ENCODE measurements around the gene RBMS3.

The RBMS3 gene

DNA sequence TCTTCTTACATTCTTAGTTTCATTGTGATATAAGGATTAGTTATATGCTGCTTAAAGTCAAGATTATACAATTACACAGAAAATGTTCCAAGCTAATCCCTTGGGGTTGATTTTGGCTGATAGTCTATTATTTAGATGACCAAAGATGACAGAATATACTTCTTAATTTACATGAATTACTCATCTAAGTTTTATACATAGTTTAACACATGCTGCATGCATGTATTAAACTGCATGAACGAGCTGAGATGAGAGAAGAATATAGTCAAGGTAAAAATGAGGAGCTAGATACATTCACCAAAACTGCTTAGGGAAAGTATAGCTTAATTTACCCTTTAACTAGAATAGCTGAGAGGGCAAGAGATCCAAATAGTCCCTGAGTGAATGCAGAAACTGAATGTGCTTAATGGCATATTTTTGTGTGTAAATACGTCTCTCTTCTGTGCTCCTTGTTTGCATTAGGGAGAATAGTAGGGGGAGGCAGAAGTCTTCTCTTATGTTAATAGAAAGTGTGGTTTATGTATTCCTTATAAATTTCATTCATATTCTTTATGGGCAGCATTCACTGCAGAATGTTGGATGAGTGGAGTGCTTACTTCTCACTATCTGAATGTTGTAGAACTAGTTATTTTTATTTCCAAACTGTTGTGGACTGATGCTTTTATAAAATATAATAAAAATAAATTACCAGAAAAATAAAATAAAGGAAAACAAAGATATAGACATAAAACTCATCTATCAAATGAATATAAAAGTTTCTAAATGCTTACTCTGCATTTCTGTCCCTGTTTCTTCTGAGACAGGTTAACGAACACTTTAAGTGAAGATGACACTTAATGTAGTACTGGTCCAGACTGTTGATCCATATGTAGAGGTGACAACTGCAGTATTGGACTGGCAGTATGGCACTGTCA is 327.8 kb downstream of the RBMS3 start:
- Mint-ChIP-seq H3K4me1 (no peaks in the 10 kb centered on the region), H3K9me3 (no peaks in the 10 kb centered on the region), H3K27me3 (no peaks in the 10 kb centered on the region)

DNA sequence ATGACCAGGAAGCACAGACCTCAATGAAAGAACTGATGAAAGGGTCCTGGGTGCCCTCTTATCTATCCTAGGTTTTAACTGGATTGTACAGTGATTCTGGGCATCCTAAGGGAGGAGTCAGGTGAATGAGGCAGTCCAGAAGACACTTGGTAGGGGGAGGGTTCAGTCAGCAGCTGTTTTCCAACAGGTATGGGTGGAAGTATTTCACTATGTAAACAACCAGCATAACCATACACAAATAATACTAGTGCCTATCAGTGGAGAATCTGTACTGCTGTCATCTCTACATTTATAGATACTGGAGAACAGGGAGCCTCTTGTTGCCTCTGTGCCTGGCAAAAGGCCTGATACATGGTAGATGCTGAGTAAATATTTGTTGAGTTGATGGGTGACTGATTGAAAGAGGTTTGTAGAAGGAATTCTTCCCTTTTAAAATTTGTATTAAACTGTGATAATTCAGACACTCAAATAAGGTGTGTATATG is 328.5 kb downstream of the RBMS3 start:
- DNase-seq (no peak), ATAC-seq (no peak)
- Mint-ChIP-seq H3K27me3 (no peaks in the 10 kb centered on the region), H3K4me1 (no peaks in the 10 kb centered on the region), H3K4me3 (no peak overlapping the region), H3K27ac (no peak overlapping the region), H3K9me3 (no peaks in the 10 kb centered on the region)

More for the DNA sequence above, 327.8 kb downstream of the RBMS3 start:
- Mint-ChIP-seq H3K4me3 (no peak overlapping the region), H3K27ac (no peak overlapping the region)
- ATAC-seq = no peak
- DNase-seq = no peak

GRCh38 chr3:29610781-29611180 is 329.9 kb downstream of the RBMS3 start:
- H3K27ac Mint-ChIP-seq = no peak overlapping the region
- H3K4me1 Mint-ChIP-seq = no peaks in the 10 kb centered on the region
- H3K4me3 Mint-ChIP-seq = no peak overlapping the region
- H3K27me3 Mint-ChIP-seq = no peaks in the 10 kb centered on the region
- no peaks in the 10 kb centered on the region for H3K9me3 Mint-ChIP-seq
- no peak for DNase-seq
- no peak for ATAC-seq

DNA sequence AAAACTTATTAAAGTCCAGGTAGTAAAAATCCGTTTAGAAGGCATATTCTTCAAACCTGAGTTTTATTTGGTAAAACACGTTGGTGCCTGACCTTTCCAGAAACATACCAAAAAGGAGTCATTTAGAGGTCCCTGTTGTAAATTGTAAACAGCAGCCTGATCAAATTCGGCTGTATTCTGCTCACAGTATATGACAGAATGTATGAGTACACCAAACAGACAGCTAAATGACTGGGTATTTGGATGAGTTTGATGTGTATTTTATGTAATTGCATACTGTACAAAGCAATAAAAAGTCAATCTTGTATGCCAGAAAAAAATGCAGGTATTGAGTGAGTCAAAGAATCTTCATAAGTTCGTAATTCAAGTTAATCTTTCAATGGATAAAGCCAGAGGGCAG is 330.4 kb downstream of the RBMS3 start:
- no peak overlapping the region for H3K4me3 Mint-ChIP-seq
- no peaks in the 10 kb centered on the region for H3K27me3 Mint-ChIP-seq
- no peak for ATAC-seq
- no peaks in the 10 kb centered on the region for H3K9me3 Mint-ChIP-seq
- H3K27ac Mint-ChIP-seq = no peak overlapping the region
- H3K4me1 Mint-ChIP-seq = no peaks in the 10 kb centered on the region
- no peak for DNase-seq

- no peaks in the 10 kb centered on the region for H3K9me3 Mint-ChIP-seq
- ATAC-seq (no peak), DNase-seq (no peak)
- no peak overlapping the region for H3K27ac Mint-ChIP-seq
- no peaks in the 10 kb centered on the region for H3K27me3 Mint-ChIP-seq
- H3K4me3 Mint-ChIP-seq = no peak overlapping the region
- H3K4me1 Mint-ChIP-seq = no peaks in the 10 kb centered on the region
Measured at GRCh38 chr3:29612536-29612935, 331.7 kb downstream of the RBMS3 start.

DNA sequence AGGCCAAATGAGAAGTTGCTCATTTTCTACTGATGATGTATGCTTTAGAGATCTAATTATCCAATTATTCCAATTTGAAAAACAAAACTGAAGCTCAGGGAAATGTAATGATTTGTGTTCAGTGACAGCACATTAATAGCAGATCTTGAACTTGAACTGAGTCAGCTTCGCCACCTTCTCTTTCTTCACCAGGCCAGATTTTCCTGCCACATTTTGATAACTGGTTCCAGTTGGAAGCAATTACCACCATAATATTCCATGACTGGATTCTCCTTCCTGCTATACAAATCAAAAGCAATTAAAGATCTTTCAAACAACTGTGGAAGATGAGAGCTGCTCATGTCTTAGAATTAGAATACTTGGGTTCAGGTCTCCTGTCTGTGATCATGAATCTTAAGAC is 334.1 kb downstream of the RBMS3 start:
- ATAC-seq (no peak), DNase-seq (no peak)
- H3K27ac Mint-ChIP-seq = no peak overlapping the region
- no peaks in the 10 kb centered on the region for H3K4me1 Mint-ChIP-seq
- H3K27me3 Mint-ChIP-seq = no peaks in the 10 kb centered on the region
- no peak overlapping the region for H3K4me3 Mint-ChIP-seq
- no peaks in the 10 kb centered on the region for H3K9me3 Mint-ChIP-seq

DNA sequence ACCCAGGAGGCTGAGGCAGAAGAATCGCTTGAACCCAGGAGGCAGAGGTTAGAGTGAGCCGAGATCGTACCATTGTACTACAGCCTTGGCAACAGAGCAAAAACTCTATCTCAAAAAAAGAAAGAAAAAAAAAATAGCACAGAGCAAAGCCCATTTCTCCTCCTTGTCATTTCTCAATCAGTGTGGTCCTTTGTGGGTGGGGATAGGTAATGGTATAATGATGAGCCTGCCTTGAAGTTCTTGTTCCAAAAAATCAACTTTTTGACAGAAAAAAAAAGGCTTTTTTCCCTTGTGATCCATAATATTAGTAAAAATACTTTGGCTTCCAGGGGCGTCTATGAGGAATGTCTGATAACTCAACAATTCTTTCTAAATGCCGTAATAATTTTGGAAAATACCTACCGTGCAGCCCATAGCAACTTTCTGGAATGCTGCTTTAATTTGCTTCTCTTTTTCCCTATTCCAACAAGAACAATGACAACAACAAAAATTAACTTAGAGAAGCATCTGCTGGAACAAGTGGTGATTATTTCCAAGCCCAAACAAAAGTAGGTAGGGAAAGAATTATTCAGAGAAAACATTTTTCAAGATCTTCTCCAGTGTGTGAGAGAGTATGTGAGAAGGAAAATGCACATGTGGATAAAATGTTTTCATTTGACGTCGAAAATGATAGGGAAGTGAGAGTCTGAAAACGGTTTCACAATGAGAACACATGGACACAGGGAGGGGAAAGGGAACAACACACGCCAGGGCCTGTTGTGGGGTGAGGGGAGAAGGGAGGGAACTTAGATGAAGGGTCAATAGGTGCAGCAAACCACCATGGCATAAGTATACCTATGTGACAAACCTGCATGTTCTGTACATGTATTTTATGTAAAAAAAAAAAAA is 337.8 kb downstream of the RBMS3 start:
- no peaks in the 10 kb centered on the region for H3K9me3 Mint-ChIP-seq
- peak overlapping the region; percentile 15 to 84 for H3K27ac Mint-ChIP-seq
- H3K4me1 Mint-ChIP-seq = no peaks in the 10 kb centered on the region
- DNase-seq (no peak), ATAC-seq (no peak)
- no peaks in the 10 kb centered on the region for H3K27me3 Mint-ChIP-seq
- no peak overlapping the region for H3K4me3 Mint-ChIP-seq

DNA sequence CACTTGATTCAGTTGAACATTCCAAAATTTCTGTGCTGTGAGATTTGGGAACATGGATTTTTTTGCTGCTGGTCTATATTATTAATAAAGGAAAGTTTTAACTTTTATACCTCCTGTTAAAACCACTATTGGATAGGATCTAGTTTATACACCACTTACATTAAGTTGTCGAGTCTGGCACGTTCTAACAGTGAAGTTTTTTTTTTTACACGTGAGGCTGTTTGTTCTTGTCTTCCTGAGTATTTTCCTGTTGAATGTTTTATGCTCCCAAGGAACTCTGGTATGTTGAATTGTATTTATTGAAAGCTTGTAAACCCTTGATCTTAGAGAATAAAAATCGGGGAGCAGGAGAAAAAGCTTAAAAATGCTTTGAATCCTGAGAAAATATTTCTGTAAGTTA is 338.8 kb downstream of the RBMS3 start:
- no peak for ATAC-seq
- H3K9me3 Mint-ChIP-seq = no peaks in the 10 kb centered on the region
- no peak overlapping the region for H3K4me3 Mint-ChIP-seq

DNA sequence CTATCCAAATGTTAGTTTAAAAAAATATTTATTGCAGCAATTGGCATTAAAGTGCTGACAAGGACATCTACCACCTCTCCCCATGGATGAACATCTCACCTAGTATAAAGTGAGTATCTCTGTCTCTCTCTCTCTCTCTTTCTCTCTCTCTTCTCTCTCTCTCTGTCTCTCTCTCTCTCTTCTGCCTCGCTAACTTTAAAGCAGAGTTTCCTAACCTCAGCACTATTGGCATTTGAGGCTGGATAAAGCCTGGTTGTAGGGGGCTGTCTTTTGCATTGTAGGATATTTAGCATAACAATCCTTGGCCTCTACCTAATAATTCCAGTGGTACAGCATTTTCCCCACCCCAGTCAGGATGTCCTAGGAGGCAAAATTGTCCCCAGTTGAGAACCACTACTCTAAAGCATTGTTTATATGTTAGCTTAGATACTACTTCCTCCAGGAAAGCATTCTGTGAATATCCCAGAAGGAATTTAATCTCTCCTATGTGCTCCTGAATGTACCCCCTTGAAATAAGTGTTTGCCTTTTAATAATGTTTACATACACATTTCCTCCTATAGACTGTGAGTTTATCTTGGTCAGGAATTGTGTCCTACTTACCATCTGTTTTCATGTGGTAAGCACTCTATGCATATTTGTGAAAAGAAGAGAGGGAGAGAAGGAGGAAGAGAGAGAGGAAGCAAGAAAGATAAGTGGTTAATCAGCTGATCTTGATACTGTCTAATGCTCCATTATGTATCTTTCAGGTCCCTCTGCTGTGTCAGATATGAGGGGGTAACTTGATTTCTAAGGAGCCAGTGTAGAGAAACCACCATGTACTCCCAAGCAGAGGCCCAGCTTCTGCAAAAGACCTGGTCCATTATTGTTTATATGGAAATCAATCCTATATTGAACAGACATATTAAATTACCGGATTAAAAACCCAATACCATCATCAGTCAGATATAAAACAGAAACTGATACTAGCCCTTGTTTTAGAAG is 346.6 kb downstream of the RBMS3 start:
- Mint-ChIP-seq H3K9me3 (no peaks in the 10 kb centered on the region), H3K4me3 (no peak overlapping the region), H3K27ac (no peak overlapping the region), H3K4me1 (no peaks in the 10 kb centered on the region), H3K27me3 (no peaks in the 10 kb centered on the region)
- ATAC-seq (no peak), DNase-seq (no peak)

More for the DNA sequence above, 338.8 kb downstream of the RBMS3 start:
- Mint-ChIP-seq H3K27me3 (no peaks in the 10 kb centered on the region), H3K4me1 (no peaks in the 10 kb centered on the region), H3K27ac (no peak overlapping the region)
- no peak for DNase-seq

DNA sequence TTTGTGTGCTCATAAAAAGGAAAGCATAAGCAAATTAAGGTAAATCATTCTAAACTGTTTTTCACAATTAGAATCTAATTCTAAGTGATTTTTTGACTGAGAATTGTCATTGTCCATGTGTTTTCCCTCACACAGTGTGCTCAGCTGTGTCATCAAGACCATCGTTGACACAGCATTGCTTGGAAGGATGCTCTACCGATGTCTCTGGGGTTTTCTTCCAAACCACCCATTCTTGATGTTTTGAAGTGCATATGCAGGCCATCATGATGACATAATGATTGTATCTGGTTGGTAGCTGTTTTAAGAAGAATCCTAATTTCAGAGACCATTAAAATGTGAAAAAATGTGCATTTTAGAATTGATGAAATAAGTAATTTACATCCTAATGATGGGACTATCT is 347.9 kb downstream of the RBMS3 start:
- no peaks in the 10 kb centered on the region for H3K9me3 Mint-ChIP-seq
- ATAC-seq = no peak
- no peak overlapping the region for H3K27ac Mint-ChIP-seq
- no peak for DNase-seq
- H3K4me1 Mint-ChIP-seq = no peaks in the 10 kb centered on the region
- H3K4me3 Mint-ChIP-seq = no peak overlapping the region
- no peaks in the 10 kb centered on the region for H3K27me3 Mint-ChIP-seq

- ATAC-seq (no peak), DNase-seq (no peak)
- Mint-ChIP-seq H3K9me3 (no peaks in the 10 kb centered on the region), H3K4me1 (no peaks in the 10 kb centered on the region), H3K27ac (no peak overlapping the region), H3K27me3 (no peaks in the 10 kb centered on the region), H3K4me3 (no peak overlapping the region)
Measured at GRCh38 chr3:29635888-29636287, 355.0 kb downstream of the RBMS3 start.

DNA sequence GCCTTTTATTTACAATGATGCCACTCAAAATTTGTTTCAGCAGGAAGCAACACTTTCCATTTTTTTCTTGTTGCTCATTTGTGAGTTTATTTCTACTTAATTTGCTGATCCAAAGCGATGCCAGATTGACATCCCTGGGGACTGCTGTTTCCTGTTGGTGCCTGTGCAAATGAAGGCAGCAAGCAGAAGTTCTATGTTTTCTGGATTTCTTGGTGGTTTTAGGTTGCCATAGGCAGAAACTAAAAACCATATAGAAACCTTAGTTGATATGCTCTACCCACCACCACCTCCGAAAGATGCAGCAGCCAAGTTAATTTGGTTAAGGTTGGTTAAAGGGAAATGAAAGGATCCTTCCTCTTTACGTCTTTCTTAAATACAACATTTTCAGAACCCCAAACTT is 356.2 kb downstream of the RBMS3 start:
- H3K27ac Mint-ChIP-seq = no peak overlapping the region
- DNase-seq = no peak
- no peak overlapping the region for H3K4me3 Mint-ChIP-seq
- no peaks in the 10 kb centered on the region for H3K27me3 Mint-ChIP-seq
- no peak for ATAC-seq
- H3K9me3 Mint-ChIP-seq = no peaks in the 10 kb centered on the region
- H3K4me1 Mint-ChIP-seq = no peaks in the 10 kb centered on the region

GRCh38 chr3:29639578-29640290 is 358.9 kb downstream of the RBMS3 start:
- no peaks in the 10 kb centered on the region for H3K4me1 Mint-ChIP-seq
- no peak for ATAC-seq
- no peak overlapping the region for H3K4me3 Mint-ChIP-seq
- DNase-seq = no peak
- no peaks in the 10 kb centered on the region for H3K27me3 Mint-ChIP-seq
- no peaks in the 10 kb centered on the region for H3K9me3 Mint-ChIP-seq
- no peak overlapping the region for H3K27ac Mint-ChIP-seq

GRCh38 chr3:29642393-29643033 is 361.6 kb downstream of the RBMS3 start:
- no peak overlapping the region for H3K4me3 Mint-ChIP-seq
- peak overlapping the region in 1 of 2 donors; percentile 10 for H3K27ac Mint-ChIP-seq
- no peaks in the 10 kb centered on the region for H3K4me1 Mint-ChIP-seq
- ATAC-seq = no peak
- DNase-seq = no peak
- H3K9me3 Mint-ChIP-seq = no peaks in the 10 kb centered on the region
- H3K27me3 Mint-ChIP-seq = no peaks in the 10 kb centered on the region
